Gastrocnemius medialis (tissue), 4 donors: ENCODE data around the gene GIMD1.

Experiments
- POLR2A ChIP-seq, 2 donors: fragments of 450-650 bp; IDR thresholded peaks; one replicate each; pipeline ENCODE4 v1.6.1; 2017; ENCODE audit warnings: antibody characterized with exemption in 2 of 2, mild to moderate bottlenecking in 2 of 2, moderate library complexity in 2 of 2
- TF ChIP-seq, protein P1 (sequence below), 5 experiments: fragments of 450-650 bp in 3 of 5; fragments of 200-600 bp in 2 of 5; sonication (generic) in 2 of 5; IDR thresholded peaks in 4 of 5; conservative IDR thresholded peaks in 1 of 5; 1 replicate in 4 of 5; 2 replicates in 1 of 5; pipeline ENCODE4 v1.5.1; 2016 to 2019; ENCODE audit warnings: antibody characterized with exemption in 5 of 5, mild to moderate bottlenecking in 3 of 5, moderate library complexity in 3 of 5

GRCh38 chr4:106384878-106385277, 16.3 kb upstream of the GIMD1 start:
- TF ChIP-seq, protein P1, sequence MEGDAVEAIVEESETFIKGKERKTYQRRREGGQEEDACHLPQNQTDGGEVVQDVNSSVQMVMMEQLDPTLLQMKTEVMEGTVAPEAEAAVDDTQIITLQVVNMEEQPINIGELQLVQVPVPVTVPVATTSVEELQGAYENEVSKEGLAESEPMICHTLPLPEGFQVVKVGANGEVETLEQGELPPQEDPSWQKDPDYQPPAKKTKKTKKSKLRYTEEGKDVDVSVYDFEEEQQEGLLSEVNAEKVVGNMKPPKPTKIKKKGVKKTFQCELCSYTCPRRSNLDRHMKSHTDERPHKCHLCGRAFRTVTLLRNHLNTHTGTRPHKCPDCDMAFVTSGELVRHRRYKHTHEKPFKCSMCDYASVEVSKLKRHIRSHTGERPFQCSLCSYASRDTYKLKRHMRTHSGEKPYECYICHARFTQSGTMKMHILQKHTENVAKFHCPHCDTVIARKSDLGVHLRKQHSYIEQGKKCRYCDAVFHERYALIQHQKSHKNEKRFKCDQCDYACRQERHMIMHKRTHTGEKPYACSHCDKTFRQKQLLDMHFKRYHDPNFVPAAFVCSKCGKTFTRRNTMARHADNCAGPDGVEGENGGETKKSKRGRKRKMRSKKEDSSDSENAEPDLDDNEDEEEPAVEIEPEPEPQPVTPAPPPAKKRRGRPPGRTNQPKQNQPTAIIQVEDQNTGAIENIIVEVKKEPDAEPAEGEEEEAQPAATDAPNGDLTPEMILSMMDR (IDR thresholded peaks at IDR 0.05 in 4 of 5, conservative IDR thresholded peaks at IDR 0.05 in 1 of 5), result no peak
- TF ChIP-seq POLR2A (IDR thresholded peaks at IDR 0.05), result no peak
